ENCODE results near the gene TMEM39A.

GRCh38 chr3:119395923-119396358 is 67.5 kb downstream of the TMEM39A start:
- no peak for TF ChIP-seq CTCF (IDR thresholded peaks at IDR 0.05)
- no peak for TF ChIP-seq POLR2A (IDR thresholded peaks at IDR 0.05)
